DOHH2 (cell line): ENCODE measurements around the gene SLC38A4.

Source experiments
- H3F3A ChIP-seq: fragments of 200-600 bp; sonication (generic), shearing (Covaris generic); 2 replicates; pipeline ENCODE4 v1.6.0; 2016; ENCODE audit warnings: antibody characterized with exemption, mild to moderate bottlenecking; ENCODE audit not compliant: control insufficient read depth, insufficient read depth
- H3K27ac ChIP-seq: fragments of 200-600 bp; sonication (generic); 2 replicates; pipeline ENCODE4 v1.5.1; 2014; ENCODE audit warnings: low read depth, mild to moderate bottlenecking, low read length, moderate library complexity
- H3K27me3 ChIP-seq: fragments of 200-600 bp; sonication (generic); 2 replicates; pipeline ENCODE4 v1.6.1; 2014; ENCODE audit warnings: mild to moderate bottlenecking, low read length, mixed read lengths; ENCODE audit not compliant: control insufficient read depth
- H3K36me3 ChIP-seq: fragments of 200-600 bp; sonication (generic); 2 replicates; pipeline ENCODE4 v1.6.1; 2014; ENCODE audit warnings: mild to moderate bottlenecking, low read length, moderate library complexity, mixed read lengths; ENCODE audit not compliant: control insufficient read depth
- H3K4me1 ChIP-seq: fragments of 200-600 bp; sonication (generic); 2 replicates; pipeline ENCODE4 v1.6.1; 2014; ENCODE audit warnings: mild to moderate bottlenecking, low read length, mixed read lengths; ENCODE audit not compliant: control insufficient read depth
- H3K4me2 ChIP-seq: fragments of 200-600 bp; sonication (generic); 2 replicates; pipeline ENCODE4 v1.6.0; 2014; ENCODE audit warnings: mild to moderate bottlenecking, low read length, moderate library complexity
- H3K4me3 ChIP-seq: fragments of 200-600 bp; sonication (generic); 2 replicates; pipeline ENCODE4 v1.5.1; 2014; ENCODE audit warnings: mild to moderate bottlenecking, low read length, mixed read lengths
- H3K79me2 ChIP-seq: fragments of 200-600 bp; sonication (generic); 2 replicates; pipeline ENCODE4 v1.6.1; 2014; ENCODE audit warnings: mild to moderate bottlenecking, low read length, mixed read lengths; ENCODE audit not compliant: control insufficient read depth
- H3K9me2 ChIP-seq: fragments of 200-600 bp; sonication (generic); replicated peaks from 2 replicates; pipeline ENCODE4 v1.6.1; 2014; ENCODE audit warnings: mild to moderate bottlenecking, low read length, mixed read lengths; ENCODE audit not compliant: control insufficient read depth
- H3K9me3 ChIP-seq: fragments of 200-600 bp; sonication (generic); 2 replicates; pipeline ENCODE4 v1.6.1; 2014; ENCODE audit warnings: antibody characterized with exemption, low read length, mixed read lengths; ENCODE audit not compliant: control insufficient read depth, insufficient read depth
- H4K20me1 ChIP-seq: fragments of 200-600 bp; sonication (generic); 2 replicates; pipeline ENCODE4 v1.6.0; 2014; ENCODE audit warnings: low read depth, mild to moderate bottlenecking, antibody characterized with exemption, low read length, moderate library complexity; ENCODE audit not compliant: control insufficient read depth, insufficient read depth
- EZH2phosphoT487 ChIP-seq: fragments of 200-600 bp; sonication (generic); IDR thresholded peaks from 2 replicates; pipeline ENCODE4 v1.6.1; 2017; ENCODE audit warnings: borderline replicate concordance, mild to moderate bottlenecking, antibody characterized with exemption, low read length, moderate library complexity, mixed read lengths
- TF ChIP-seq, protein P1 (sequence below): fragments of 200-600 bp; sonication (generic); IDR thresholded peaks from one replicate; pipeline ENCODE4 v1.5.1; 2014; ENCODE audit warnings: antibody characterized with exemption, mild to moderate bottlenecking, low read depth, low read length; ENCODE audit not compliant: poor library complexity, severe bottlenecking

SLC38A4 gene

DNA sequence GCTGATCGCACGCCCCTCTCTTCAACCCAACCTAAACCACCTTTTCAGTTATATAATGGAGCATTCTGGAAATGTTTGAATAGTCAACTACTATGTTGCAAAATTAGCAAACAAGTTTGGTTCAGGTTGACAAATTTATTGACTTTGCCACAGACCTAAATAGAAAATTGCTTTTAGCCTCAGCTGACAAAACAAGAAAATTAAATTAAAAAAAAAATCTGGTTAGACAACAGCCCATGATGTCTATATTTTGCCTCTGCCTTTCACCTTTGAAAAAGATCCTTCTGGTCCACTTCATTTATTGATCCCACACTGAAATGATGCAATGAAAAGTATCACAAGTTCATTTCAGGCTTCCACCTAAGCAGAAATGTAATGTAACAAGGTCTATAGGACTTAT is 17.5 kb downstream of the SLC38A4 start:
- Histone ChIP-seq H3K79me2 (no peaks in the 10 kb centered on the region), H3F3A (no peaks in the 10 kb centered on the region)
- TF ChIP-seq, protein P1, sequence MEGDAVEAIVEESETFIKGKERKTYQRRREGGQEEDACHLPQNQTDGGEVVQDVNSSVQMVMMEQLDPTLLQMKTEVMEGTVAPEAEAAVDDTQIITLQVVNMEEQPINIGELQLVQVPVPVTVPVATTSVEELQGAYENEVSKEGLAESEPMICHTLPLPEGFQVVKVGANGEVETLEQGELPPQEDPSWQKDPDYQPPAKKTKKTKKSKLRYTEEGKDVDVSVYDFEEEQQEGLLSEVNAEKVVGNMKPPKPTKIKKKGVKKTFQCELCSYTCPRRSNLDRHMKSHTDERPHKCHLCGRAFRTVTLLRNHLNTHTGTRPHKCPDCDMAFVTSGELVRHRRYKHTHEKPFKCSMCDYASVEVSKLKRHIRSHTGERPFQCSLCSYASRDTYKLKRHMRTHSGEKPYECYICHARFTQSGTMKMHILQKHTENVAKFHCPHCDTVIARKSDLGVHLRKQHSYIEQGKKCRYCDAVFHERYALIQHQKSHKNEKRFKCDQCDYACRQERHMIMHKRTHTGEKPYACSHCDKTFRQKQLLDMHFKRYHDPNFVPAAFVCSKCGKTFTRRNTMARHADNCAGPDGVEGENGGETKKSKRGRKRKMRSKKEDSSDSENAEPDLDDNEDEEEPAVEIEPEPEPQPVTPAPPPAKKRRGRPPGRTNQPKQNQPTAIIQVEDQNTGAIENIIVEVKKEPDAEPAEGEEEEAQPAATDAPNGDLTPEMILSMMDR: no peak
- no peak for TF ChIP-seq EZH2phosphoT487

GRCh38 chr12:46804054-46804453 is 21.7 kb downstream of the SLC38A4 start:
- Histone ChIP-seq H3K9me3 (no peaks in the 10 kb centered on the region), H3K9me2 (no peaks in the 10 kb centered on the region), H3K27me3 (no peaks in the 10 kb centered on the region)

More for the DNA sequence above, 17.5 kb downstream of the SLC38A4 start:
- no peaks in the 10 kb centered on the region for H3K9me3 ChIP-seq
- H3K36me3 ChIP-seq: no peaks in the 10 kb centered on the region
- H3K27ac ChIP-seq: no peak overlapping the region
- no peaks in the 10 kb centered on the region for H4K20me1 ChIP-seq
- H3K4me1 ChIP-seq: no peaks in the 10 kb centered on the region
- H3K4me3 ChIP-seq: no peak overlapping the region
- H3K4me2 ChIP-seq: no peak overlapping the region
- H3K9me2 ChIP-seq: no peaks in the 10 kb centered on the region
- no peaks in the 10 kb centered on the region for H3K27me3 ChIP-seq

GRCh38 chr12:46803517-46803916 is 22.3 kb downstream of the SLC38A4 start:
- H3K9me3 ChIP-seq: no peaks in the 10 kb centered on the region
- H3F3A ChIP-seq: no peaks in the 10 kb centered on the region
- H3K27ac ChIP-seq: no peak overlapping the region
- no peaks in the 10 kb centered on the region for H3K36me3 ChIP-seq
- no peaks in the 10 kb centered on the region for H3K79me2 ChIP-seq
- no peak overlapping the region for H3K4me2 ChIP-seq
- H3K27me3 ChIP-seq: no peaks in the 10 kb centered on the region
- TF ChIP-seq, protein P1: no peak
- TF ChIP-seq EZH2phosphoT487: no peak
- no peaks in the 10 kb centered on the region for H4K20me1 ChIP-seq
- H3K9me2 ChIP-seq: no peaks in the 10 kb centered on the region
- H3K4me1 ChIP-seq: no peaks in the 10 kb centered on the region
- H3K4me3 ChIP-seq: no peak overlapping the region

More at GRCh38 chr12:46804054-46804453, 21.7 kb downstream of the SLC38A4 start:
- Histone ChIP-seq H4K20me1 (no peaks in the 10 kb centered on the region), H3K4me3 (no peak overlapping the region), H3K27ac (no peak overlapping the region), H3K4me1 (no peaks in the 10 kb centered on the region), H3K36me3 (no peaks in the 10 kb centered on the region), H3F3A (no peaks in the 10 kb centered on the region), H3K79me2 (no peaks in the 10 kb centered on the region), H3K4me2 (no peak overlapping the region)
- TF ChIP-seq EZH2phosphoT487: no peak
- TF ChIP-seq, protein P1: no peak

GRCh38 chr12:46801293-46801692 is 24.5 kb downstream of the SLC38A4 start:
- H3K9me3 ChIP-seq: no peaks in the 10 kb centered on the region
- no peaks in the 10 kb centered on the region for H3F3A ChIP-seq
- no peaks in the 10 kb centered on the region for H4K20me1 ChIP-seq
- H3K4me2 ChIP-seq: no peak overlapping the region
- H3K4me1 ChIP-seq: no peaks in the 10 kb centered on the region
- no peaks in the 10 kb centered on the region for H3K36me3 ChIP-seq
- H3K9me2 ChIP-seq: no peaks in the 10 kb centered on the region
- no peak overlapping the region for H3K4me3 ChIP-seq
- H3K27ac ChIP-seq: no peak overlapping the region
- H3K27me3 ChIP-seq: no peaks in the 10 kb centered on the region
- TF ChIP-seq EZH2phosphoT487: no peak
- TF ChIP-seq, protein P1: no peak
- no peaks in the 10 kb centered on the region for H3K79me2 ChIP-seq
